Brain microvascular endothelial cell (primary cell): ENCODE results near the gene NAMPT.
A peak's percentile ranks its signal among the peaks of the same experiment; 100 is the strongest.

Source experiments
- DNase-seq: peaks from one replicate; pipeline ENCODE4 v3.0.0-alpha.2; 2020
- H3K27ac ChIP-seq: fragments of 250-450 bp; sonication (Bioruptor Pico); 2 replicates; pipeline ENCODE4 v1.5.1; 2020; ENCODE audit warnings: mild to moderate bottlenecking, moderate library complexity
- H3K27me3 ChIP-seq: fragments of 250-450 bp; sonication (Bioruptor Pico); replicated peaks from 2 replicates; pipeline ENCODE4 v1.5.1; 2020; ENCODE audit warnings: mild to moderate bottlenecking
- H3K36me3 ChIP-seq: fragments of 250-450 bp; sonication (Bioruptor Pico); replicated peaks from 2 replicates; pipeline ENCODE4 v1.5.1; 2020; ENCODE audit warnings: mild to moderate bottlenecking
- H3K4me3 ChIP-seq: 2 replicates; pipeline ENCODE4 v1.5.1; 2011; ENCODE audit warnings: low read depth, mild to moderate bottlenecking, control low read depth, low read length, moderate library complexity
- in situ Hi-C: cut with HindIII; loops from 2 replicates; pipeline ENCODE4 v1.10.0; 2017; ENCODE audit warnings: low sequenced_read_pairs, low pct_ligation_motif_present
- TF ChIP-seq, protein P1 (sequence below): IDR thresholded peaks from 2 replicates; pipeline ENCODE4 v1.5.1; 2011; ENCODE audit warnings: low read depth, mild to moderate bottlenecking, moderate library complexity, low read length, control low read depth, inconsistent platforms; ENCODE audit errors: missing control alignments

The NAMPT gene

DNA sequence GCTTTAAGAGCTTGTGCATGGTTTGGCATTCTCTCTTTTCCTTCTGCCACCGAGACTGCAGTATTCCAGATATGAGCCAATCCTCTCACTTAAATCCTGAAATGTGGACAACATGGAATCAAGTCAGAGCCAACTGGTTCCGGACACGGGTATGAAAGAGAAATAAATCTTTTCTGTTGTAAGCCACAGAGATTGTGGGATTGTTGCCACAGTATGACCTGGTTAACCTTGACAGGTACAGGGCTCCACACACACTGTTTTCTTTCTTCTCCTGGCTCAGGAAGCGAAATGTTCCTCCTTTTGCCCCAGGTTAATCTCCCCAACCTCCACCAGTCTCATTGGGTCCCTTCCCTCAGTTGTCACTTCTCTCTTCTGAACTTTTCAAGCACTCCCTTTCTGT lies 6.5 kb upstream of the NAMPT start:
- H3K36me3 ChIP-seq = no peaks in the 10 kb centered on the region
- in situ Hi-C loops = no loop called here
- no peak overlapping the region for H3K27ac ChIP-seq
- TF ChIP-seq, protein P1, sequence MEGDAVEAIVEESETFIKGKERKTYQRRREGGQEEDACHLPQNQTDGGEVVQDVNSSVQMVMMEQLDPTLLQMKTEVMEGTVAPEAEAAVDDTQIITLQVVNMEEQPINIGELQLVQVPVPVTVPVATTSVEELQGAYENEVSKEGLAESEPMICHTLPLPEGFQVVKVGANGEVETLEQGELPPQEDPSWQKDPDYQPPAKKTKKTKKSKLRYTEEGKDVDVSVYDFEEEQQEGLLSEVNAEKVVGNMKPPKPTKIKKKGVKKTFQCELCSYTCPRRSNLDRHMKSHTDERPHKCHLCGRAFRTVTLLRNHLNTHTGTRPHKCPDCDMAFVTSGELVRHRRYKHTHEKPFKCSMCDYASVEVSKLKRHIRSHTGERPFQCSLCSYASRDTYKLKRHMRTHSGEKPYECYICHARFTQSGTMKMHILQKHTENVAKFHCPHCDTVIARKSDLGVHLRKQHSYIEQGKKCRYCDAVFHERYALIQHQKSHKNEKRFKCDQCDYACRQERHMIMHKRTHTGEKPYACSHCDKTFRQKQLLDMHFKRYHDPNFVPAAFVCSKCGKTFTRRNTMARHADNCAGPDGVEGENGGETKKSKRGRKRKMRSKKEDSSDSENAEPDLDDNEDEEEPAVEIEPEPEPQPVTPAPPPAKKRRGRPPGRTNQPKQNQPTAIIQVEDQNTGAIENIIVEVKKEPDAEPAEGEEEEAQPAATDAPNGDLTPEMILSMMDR = no peak
- no peak for DNase-seq
- no peaks in the 10 kb centered on the region for H3K27me3 ChIP-seq
- H3K4me3 ChIP-seq = no peak overlapping the region

DNA sequence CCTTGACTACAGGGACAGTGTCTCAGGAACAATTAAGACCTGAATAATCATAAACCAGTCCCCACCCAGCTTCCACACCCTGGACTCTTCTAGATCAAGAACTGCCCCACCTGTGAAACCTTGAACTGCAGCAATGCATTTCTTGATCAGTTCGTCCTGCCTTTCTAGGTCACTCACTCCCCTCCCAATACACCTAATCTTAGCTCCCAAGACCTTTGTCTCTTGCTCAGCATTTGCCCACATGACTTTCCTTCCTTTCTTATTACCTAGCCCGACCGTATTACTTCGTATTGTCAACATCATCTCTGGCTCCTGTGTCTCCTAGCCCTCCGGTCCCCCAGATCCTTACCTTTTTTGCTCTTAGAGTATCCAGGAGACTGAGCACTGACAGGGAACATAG lies 5.5 kb upstream of the NAMPT start:
- Histone ChIP-seq H3K4me3 (no peak overlapping the region), H3K36me3 (no peaks in the 10 kb centered on the region), H3K27me3 (no peaks in the 10 kb centered on the region), H3K27ac (no peak overlapping the region)
- no peak for DNase-seq
- TF ChIP-seq, protein P1 = no peak
- in situ Hi-C loops = no loop called here

DNA sequence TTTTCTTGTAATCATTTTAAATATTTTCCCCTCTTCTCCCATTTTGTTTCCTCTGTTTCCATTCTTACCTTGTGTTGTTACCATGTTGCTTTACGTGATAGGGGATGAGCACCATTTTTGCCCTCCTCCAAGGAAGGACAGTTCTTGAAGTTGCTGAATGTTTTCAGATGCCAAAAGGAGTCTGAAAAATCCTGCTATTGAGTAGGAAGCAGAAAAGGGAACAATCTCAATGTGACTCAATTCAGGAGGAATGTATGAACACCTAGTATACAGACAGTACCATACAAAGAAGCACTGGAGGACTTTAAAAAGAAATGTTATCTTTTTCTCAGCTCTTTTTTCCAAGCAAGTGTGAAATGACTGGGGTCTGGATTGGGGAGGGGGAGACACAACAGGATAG lies 5.1 kb upstream of the NAMPT start:
- no peaks in the 10 kb centered on the region for H3K36me3 ChIP-seq
- H3K4me3 ChIP-seq = no peak overlapping the region
- in situ Hi-C loops = no loop called here
- no peak overlapping the region for H3K27ac ChIP-seq
- TF ChIP-seq, protein P1 = no peak
- no peaks in the 10 kb centered on the region for H3K27me3 ChIP-seq
- DNase-seq = no peak

DNA sequence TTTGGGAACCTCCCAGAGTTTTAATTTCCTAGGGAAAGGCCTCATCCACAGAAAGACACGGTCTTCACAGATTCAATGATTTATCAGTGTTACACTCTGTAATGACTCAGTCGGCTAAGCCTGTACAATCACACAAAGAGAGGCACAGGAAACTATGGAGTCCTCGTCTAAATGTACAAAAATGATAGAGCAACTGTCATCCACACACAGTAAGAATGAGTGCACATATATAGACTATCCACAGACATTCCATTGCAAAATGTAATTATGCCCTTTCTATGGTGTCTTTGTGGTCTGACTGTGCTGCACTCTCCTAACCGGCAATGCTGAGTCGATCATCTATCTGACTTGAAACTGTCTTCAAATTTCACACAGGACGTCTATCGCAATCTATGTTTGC lies 3.5 kb upstream of the NAMPT start:
- TF ChIP-seq, protein P1 = no peak
- no peak overlapping the region for H3K27ac ChIP-seq
- in situ Hi-C loops = no loop called here
- no peak for DNase-seq
- no peak overlapping the region for H3K4me3 ChIP-seq
- no peaks in the 10 kb centered on the region for H3K36me3 ChIP-seq
- no peaks in the 10 kb centered on the region for H3K27me3 ChIP-seq

DNA sequence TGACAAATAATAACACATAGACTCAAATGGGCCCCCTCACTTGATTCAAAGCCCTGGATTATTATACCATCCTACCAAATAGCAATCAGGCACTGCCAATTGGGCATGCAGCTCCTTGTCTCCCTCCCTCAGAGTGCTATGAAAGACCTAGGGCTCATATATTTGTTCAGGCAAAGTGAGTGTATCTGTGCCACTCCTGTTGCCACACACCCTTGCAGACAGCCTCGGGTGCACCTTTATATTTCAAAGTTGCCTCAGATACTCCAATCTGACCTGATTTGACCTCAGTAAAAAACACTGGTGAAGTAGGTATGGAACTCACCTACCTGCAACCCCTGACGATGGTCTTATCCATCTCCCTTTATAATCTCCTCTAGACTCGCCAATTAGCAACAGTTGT lies 3.0 kb upstream of the NAMPT start:
- Histone ChIP-seq H3K27me3 (no peaks in the 10 kb centered on the region), H3K36me3 (no peaks in the 10 kb centered on the region), H3K27ac (no peak overlapping the region), H3K4me3 (no peak overlapping the region)
- TF ChIP-seq, protein P1 = no peak
- no peak for DNase-seq
- in situ Hi-C loops = no loop called here

DNA sequence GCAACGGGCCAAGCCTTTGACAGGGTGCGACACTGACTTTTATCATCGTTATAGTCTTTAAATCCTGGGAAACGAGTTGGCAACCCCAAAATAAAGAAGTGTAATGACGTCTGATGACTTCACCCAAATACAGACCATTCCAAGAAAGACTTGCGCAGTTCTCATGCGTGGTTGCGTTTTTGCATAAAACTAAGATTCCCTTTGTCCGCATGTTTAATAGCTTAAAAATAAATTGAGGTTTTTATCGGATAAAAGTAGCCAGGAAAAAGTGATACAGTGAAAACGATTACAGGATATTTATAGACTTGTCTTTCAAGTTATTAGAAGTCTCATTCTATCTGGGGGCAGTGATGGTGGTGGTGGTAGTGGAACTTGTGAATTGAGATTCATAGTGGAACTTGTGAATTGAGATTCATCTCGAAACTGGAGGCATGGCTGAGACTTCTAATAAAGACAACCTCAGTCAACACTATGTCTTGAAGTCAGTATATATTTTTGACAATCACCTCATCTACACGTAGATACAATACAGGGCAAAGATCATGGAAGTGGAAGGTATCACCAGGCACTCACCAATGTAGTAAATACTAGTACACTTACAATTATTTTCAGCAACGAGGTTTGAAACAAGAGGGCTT lies 1.2 kb upstream of the NAMPT start:
- no peaks in the 10 kb centered on the region for H3K36me3 ChIP-seq
- TF ChIP-seq, protein P1 = no peak
- peak overlapping the region; percentile 91 for H3K27ac ChIP-seq
- in situ Hi-C loops = no loop called here
- no peaks in the 10 kb centered on the region for H3K27me3 ChIP-seq
- peak overlapping the region; percentile 76 for H3K4me3 ChIP-seq
- peak; percentile 6 for DNase-seq
